ENCODE data around the gene PLA2G4B. TPM values are rescaled to one million over a fixed set of nuclear protein-coding genes. Genes with fewer than 3 reads are reported as not detected.

The PLA2G4B gene
- total RNA-seq, 2 experiments from 2014 or later: 4.1 to 4.5 TPM

- POLR2A ChIA-PET: no interaction called here
- CTCF ChIA-PET: no interaction called here
Observed at GRCh38 chr15:41877631-41878354, 39.1 kb downstream of the PLA2G4B start.

DNA sequence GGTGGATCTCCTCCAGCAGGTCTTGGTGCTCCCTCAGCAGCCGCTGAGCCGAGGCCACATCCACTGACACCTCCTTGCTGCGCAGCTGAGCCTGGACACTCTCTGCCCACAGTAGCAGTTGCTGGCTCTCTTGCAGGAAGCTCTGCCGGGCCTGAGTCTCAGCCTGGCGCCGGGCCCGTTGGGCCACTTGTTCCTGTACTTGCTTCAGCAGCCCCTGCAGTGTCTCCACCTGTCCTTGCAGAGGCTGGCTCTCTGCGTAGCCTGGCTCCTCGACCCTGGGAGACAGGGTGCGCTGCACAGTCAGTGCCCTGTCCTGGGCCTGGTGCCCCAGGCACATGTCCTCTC is 39.7 kb downstream of the PLA2G4B start:
- ChIA-PET POLR2A (no interaction called here), CTCF (no interaction called here)

DNA sequence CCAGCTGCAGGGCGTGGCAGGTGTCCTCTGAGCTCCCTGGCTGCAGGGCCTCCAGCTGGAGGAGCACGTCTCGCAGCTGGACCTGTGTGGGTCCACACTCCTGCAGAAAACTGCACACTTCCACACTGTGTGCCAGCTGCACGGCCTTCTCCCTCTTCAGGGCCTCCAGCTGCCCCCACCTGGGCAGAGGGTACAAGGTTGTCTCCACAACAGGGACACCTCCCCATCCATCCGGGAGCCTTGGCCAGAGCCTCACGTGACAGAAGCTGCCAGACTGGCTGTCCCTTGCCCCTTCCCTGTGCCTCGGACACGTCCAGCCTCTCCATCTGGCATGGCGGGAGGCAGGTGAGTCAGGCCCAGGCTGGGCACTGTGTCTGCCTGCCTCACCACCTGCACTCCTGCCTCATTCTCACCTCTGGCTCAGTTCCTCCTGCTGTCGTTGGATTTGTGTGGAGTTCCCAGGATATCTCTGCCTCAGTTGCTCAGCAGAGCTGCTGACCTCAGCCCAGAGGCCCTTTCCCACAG is 40.7 kb downstream of the PLA2G4B start:
- ChIA-PET POLR2A (no interaction called here), CTCF (interaction anchor here (0.6 kb wide), 1 partner anchor 17 kb away, joined by 3 read pairs; no protein-coding TSS in a partner anchor)

DNA sequence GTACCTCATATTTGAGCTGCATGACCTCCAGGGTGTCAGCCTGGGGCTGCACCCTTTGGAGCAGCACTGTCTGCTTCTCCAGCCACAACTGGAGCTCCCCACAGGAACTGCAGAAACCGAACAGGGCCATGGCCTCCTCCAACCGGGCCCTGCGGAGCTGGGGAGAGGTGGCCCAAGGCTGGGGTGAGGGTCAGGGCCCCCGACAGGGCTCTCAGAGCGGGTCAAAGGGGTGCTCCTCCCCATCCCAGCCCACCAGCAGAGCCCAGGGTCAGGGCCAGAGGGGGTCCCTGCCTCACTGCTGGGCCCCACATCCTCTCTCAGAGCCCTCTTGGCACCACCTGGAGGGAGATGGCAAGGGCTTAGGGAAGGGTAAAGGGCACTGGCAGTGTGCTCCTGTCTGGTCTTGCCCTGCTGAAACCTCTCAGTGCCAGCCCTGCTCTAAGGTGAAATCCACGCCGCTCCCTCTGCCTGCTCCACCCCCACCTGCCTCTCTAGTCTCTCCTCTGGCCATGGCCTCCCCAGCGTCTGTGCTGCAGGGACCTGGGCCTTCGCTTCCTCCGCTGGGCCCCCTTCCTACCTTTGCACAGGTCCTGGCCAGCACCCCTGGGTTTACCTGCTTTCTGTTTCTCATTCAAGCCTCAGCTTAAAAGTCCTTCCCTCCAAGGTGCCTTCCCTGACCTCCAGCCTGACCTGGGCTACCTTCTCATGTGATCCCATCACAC is 41.7 kb downstream of the PLA2G4B start:
- CTCF ChIA-PET: interaction anchor here (0.6 kb wide), 1 partner anchor 18 kb away, joined by 3 read pairs; no protein-coding TSS in a partner anchor
- POLR2A ChIA-PET: no interaction called here

GRCh38 chr15:41881086-41881485 is 42.4 kb downstream of the PLA2G4B start:
- ChIA-PET POLR2A (no interaction called here), CTCF (no interaction called here)

GRCh38 chr15:41881550-41881919 is 42.9 kb downstream of the PLA2G4B start:
- ChIA-PET CTCF (no interaction called here), POLR2A (no interaction called here)

DNA sequence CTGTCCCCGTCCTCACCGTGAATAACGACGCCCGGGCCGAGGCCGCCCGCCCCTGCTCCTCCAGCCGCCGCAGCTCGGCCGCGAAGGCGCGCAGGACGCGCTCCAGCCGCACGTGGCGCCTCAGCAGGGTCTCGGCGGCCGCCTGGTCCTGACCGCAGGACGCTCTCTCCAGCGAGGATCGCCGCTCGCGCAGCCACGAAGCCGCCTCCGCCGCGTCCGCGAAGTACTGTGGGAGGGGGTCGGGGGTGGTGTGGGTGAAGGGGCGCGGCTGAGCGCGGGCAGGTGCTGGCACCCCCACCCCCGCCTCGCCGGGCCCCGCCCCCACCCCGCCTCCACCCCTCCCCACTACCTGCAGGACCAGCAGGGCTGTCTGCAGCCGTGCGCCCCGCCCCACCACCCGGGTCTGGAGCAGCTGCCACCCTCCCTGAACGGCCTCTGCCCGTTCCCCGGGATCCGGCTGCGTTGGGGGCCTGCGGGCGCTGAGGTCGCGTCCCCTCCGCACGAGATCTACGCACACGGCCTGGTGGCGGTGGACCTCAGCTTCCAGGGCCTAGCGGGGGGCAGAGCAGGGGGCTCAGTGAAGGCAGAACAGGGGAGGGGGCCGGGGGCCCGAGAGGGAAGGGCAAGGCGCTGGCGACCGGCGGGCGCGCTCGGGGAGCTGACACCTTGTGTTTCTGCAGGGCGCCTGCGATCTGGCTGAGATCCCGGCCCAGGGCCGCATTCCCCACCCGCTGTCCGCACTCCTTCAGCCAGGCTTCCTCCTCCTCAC is 43.5 kb downstream of the PLA2G4B start:
- ChIA-PET POLR2A (no interaction called here), CTCF (no interaction called here)

- ChIA-PET POLR2A (no interaction called here), CTCF (no interaction called here)
Observed at GRCh38 chr15:41882689-41883483, 44.2 kb downstream of the PLA2G4B start.

DNA sequence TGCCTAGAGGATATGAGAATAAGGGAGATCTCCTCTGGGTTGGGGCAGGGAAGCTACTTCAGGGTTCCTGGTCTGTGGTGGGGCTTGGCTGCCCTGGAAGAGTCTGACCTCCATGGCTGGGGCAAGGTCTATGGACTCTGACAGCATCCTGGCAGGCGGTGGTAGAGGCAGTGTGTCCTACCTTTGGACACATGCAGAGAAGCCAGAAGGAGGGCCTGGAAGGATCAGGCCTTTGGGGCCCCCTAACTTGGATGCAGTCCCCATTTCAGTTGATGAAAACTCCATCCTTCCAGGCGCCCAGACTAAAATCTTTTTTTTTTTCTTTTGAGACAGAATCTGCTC is 44.8 kb downstream of the PLA2G4B start:
- ChIA-PET POLR2A (no interaction called here), CTCF (no interaction called here)

- CTCF ChIA-PET: no interaction called here
Observed at GRCh38 chr15:41884458-41884857, 45.8 kb downstream of the PLA2G4B start.

GRCh38 chr15:41885321-41885720 is 46.7 kb downstream of the PLA2G4B start:
- ChIA-PET CTCF (no interaction called here), POLR2A (interaction anchor here (0.6 kb wide), 1 partner anchor 396 kb away, joined by 3 read pairs; no protein-coding TSS in a partner anchor)

More at GRCh38 chr15:41884458-41884857, 45.8 kb downstream of the PLA2G4B start:
- POLR2A ChIA-PET: interaction anchor here (0.6 kb wide), 1 partner anchor 395 kb away, joined by 3 read pairs; no protein-coding TSS in a partner anchor

- ChIA-PET CTCF (no interaction called here), POLR2A (no interaction called here)
Observed at GRCh38 chr15:41885841-41886240, 47.2 kb downstream of the PLA2G4B start.

DNA sequence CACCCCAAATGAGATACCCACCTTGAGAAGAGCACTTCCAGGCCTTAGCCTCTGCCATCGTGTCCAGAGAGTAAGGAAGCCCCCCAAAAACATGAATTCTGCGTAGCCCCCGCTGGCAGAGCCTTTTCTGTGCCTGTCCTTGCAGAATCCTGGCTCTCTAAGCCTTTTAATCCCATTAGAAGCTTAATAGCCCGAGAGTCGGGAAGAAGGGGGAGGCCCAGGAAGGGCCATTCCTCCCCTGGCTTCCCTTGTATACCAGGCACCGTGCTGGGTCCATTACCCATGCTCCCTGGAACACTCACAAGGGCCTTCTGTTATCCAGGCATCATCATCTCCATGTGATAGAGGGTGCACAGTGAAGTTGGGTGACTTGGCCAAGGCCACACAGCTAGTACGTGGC is 48.1 kb downstream of the PLA2G4B start:
- ChIA-PET CTCF (no interaction called here), POLR2A (no interaction called here)

DNA sequence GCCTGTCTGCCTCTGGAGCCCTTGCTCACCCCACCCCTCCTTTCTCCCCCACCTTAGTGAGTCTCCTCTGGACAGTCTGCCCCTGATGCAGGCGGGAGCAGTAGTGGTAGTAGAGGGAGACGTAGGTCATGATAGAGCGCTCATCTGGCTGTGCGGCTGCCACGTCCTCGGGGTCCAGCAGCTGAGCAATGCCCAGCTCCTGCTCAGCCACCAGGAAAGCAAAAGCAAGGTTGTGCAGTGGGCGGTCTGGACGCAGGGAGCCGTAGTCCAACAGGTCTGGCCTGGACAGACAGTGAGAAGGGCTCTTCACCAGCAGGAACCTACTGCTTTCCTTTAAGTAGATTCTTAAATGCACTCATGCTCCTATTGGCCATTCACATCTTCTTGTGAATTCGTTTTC is 48.5 kb downstream of the PLA2G4B start:
- CTCF ChIA-PET: no interaction called here
- POLR2A ChIA-PET: no interaction called here

- CTCF ChIA-PET: no interaction called here
- POLR2A ChIA-PET: no interaction called here
Observed at GRCh38 chr15:41887893-41888292, 49.2 kb downstream of the PLA2G4B start.

DNA sequence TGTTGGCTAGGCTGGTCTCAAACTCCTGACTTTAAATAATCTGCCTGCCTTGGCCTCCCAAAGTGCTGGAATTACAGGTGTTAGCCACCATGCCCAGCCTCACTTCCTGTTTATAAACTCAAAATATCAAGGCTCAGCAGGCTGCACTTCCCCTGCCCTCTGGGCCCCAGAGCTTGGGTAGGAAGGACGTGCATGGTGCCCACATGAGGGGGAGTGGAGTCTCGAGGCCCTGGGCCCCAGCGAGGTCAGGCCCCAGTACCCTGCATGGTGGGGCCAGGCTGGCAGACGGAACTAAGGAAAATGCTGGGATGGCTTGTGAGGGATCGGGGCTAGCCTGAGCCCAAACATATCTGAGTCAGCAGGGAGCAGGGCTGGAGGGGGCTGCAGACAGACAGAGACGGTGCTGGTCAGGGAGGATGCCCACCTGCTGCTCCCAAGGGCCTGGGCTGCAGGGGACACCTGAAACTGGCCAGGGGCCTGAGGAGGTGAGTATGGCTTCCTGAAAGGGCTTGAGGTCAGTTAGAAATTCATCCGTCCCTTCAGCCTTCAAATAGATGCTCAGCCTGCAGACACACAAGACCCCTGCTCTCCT is 50.1 kb downstream of the PLA2G4B start:
- ChIA-PET CTCF (no interaction called here), POLR2A (interaction anchor here (0.8 kb wide), 1 partner anchor 18 kb away, joined by 4 read pairs; no protein-coding TSS in a partner anchor)

GRCh38 chr15:41890050-41890690 is 51.5 kb downstream of the PLA2G4B start:
- ChIA-PET CTCF (no interaction called here), POLR2A (no interaction called here)

- CTCF ChIA-PET: interaction anchor here (2.5 kb wide), 1 partner anchor 13 kb away, joined by 8 read pairs; no protein-coding TSS in a partner anchor
- POLR2A ChIA-PET: no interaction called here
Observed at GRCh38 chr15:41891226-41891625, 52.6 kb downstream of the PLA2G4B start.

- ChIA-PET POLR2A (interaction anchor here (0.8 kb wide), 1 partner anchor 80 kb away, joined by 4 read pairs; the partner anchor contains the start of gene EHD4), CTCF (interaction anchor here (0.6 to 2.5 kb wide), 3 partner anchors 13 to 683 kb away, joined by 3 to 8 read pairs (median 6); no protein-coding TSS in a partner anchor)
Observed at GRCh38 chr15:41891946-41892345, 53.3 kb downstream of the PLA2G4B start.
